HG03342 (cell line): ENCODE measurements around the gene GRIA1.

Experiments
- ATAC-seq: cut with Tn5 transposase; IDR thresholded peaks from one replicate; pipeline ENCODE4 v1.9.1; 2021; ENCODE audit warnings: mild to moderate bottlenecking, moderate library complexity; ENCODE audit not compliant: unreplicated experiment

Gene GRIA1

DNA sequence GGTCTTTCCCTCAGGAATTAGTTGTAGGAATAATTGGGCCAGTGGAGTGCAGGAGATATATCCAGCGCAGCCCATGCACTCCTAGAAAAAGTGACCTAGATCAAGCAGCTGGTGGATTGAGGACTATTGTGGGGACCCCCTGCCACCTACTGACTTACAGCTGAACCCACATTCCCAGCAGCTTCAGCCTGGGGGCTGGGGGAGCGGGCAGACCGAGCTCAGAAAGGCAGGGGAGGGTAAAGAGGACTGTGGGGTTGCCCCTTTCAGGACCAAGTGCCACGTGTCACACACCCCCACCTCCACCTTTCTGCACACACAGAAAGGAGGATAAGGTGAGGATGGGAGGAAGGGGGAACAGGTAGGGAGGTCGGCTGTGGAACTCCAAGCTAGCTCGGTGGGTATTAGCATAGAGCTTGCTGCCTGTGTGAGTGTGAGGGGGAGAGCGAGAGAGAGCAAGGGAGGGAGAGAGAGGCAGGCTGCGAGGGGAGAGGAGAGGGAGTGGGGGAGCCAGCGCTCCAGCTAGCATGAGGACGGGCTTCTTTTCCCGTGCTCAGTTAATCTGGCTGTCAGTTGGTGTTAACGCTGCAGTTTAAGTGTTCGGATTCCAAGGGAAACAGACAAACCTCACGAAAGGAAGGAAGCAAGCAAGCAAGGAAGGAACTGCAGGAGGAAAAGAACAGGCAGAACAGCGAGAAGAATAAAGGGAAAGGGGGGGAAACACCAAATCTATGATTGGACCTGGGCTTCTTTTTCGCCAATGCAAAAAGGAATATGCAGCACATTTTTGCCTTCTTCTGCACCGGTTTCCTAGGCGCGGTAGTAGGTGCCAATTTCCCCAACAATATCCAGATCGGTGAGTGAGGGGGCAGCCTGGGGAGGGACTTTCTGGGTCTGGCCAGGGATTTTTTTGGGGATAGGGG lies at the start of gene GRIA1:
TSS of gene GRIA1 (plus strand) at position 553 of the 920 bp plus-strand sequence.
- no peak for ATAC-seq

DNA sequence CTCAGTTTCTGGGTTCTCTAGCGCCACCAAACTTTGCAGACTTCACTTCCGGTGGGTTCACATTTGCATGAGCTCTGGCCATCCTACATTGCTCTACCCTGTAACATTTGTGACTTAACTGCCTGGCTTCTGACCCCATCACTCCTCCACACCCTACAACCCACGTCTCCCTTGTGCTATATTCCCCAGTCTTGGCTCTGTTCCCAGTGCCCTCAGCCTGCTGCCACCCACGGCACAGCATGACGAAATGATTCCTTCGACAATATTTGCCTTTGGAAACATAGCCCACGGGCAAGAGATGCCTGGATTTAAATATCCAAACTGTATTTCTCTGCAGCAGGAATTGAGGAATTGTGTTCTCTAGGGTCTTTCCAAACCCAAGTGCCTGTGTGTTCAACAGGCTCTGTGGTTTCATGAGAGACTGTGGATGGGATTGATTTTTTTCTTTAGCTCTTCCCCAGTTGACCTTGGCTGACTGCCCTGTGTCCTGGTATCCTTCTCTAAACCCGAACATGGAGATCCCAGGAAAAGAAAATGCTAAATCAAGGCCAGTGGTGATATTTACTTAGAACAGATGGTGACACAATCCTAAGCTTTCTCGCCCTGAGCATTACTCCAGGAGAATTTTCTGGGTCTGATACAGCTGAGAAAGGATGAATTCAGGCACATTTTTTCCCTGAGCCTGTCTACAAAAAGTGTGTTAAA lies 44.4 kb upstream of the GRIA1 start:
- no peak for ATAC-seq

DNA sequence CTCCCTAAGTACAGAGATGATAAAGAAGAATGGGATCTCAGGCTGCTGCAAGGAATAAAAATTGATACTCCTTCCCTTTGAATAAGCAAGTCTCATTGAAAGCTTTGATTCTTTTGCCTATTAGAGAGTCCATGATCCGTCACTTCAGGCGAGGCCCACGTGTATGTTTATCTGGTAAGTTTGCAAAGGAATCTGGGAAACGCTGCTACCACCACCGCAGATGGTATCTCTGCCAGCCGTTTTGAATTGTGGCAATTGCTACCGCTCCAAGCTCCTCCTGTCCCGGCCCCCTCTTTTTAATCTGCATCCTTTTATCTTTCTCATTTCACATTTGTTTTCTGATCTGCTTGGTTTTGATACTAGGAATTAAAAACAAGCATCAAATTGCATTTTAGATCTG lies 42.9 kb upstream of the GRIA1 start:
- ATAC-seq, result no peak

DNA sequence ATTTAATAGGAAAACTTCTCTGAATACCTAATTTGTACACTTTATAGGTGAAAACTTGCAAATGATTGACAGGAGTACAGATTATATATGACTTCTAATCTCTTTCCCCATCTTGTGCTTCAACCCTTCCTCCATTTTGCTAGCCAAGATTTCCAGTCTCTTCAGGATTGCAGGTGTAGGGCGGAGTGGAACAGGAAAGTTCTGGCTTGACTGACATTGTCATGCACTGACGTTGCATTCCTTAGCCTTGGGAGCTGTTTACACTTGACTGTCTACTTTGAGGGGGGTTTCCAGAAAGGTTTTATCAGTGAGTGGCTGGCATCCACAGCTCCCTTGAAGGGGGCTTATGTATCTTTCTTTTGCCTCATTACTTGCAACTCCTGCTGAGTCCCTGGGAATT lies 34.1 kb upstream of the GRIA1 start:
- no peak for ATAC-seq

DNA sequence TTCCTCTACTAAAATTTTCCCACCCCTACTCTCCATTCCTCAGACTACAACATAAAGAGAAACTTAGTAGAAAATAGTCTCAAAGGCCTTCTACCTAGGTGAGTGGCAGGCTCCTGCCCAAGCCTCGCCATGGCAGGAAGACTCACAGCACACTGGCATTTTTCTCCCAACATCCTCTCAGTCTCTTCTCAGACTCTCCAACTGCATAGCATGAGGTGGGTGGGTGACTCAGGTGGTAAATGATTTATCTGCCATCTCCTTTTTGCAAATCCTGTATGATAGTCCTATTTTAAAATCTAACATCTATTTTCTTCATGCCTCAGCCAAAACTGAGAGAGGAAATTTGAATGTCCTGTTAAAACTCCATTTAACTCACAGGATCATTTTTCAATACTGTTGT lies 33.5 kb upstream of the GRIA1 start:
- ATAC-seq, result no peak

DNA sequence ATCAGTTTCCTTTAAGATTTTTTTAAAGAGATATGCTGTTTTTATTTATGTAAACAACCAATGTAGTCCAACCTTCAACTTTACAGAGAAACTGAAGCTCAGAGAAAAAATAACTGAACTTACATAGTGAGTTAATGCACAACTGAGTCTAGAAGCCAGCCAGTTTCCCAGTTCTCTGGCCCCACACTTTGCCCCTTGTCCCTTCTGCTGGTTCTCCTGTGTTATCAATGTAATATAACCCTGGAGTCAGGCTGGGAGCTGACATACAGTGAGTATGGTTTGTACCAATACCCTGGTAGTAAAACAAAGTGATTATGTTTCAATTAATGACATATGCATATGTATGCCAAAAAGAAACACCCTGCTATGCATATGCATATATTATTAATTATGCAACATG lies 32.2 kb upstream of the GRIA1 start:
- ATAC-seq, result no peak

DNA sequence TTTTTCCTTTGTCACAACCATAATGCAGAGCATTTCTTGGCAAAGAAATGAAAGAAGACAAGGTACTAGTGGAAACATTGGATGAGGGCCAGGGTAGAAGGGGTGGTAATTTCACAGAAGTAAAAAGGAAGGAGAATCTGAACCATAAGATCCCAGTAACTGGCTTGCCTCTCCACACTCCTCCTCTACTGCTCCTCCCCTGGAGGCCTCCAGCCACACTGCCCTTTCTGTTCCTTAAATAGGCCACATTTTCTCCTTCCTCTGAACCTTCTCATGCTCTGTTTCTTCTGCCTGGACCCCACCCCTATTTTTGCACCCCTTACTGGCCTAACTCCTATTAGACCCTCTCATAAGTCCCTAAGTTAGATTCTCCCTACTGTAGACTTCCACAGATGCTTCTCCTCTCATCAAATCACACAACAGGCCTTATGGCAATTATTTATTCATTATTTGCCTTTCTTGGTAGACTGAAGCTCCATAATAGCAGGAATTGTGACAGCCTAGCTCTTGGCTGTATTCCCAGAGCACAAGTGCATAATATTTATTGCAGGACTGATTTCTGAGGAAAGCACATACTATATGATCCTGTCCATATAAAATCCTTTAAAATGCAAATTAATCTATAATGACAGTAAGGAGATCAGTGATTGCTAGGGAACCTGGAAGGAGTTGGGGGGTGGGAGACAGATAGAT lies 31.3 kb upstream of the GRIA1 start:
- no peak for ATAC-seq

DNA sequence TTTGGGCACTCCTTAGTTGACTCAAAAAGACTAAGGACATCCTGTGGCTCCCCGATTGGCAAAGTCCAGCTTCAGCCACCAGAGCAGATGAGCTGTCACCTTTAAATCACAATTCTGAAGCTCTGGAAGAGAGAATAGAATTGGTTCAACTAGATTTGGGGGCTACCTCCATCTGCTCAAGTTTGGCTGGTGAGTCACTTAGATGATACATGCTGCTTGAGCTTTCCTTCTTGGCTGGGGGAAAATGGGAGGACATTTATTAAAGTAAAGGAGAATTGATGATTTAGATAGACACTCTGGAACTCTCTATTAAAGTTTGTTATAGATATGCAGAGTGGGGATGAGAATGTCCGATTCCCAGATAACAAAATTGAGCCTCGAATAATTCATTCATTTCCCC lies 30.0 kb upstream of the GRIA1 start:
- ATAC-seq, result no peak

DNA sequence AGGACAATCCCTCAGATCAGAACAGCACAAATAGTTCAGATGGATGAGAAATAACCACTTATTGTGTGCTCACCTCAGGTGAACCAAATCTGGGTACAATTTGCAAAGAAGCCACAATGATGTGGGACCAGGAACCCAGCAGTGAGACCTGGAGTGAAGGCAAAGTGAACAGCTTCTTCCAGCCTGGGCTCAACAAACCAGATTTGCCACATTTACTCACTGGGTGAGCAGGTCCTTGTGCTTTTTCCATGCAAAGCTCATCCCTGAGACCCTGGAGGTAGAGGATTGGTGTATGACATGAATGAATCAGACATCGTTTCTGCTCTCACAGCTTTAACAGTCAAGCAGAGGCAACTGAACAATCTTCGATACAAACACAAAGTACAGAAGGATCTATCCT lies 29.1 kb upstream of the GRIA1 start:
- no peak for ATAC-seq

DNA sequence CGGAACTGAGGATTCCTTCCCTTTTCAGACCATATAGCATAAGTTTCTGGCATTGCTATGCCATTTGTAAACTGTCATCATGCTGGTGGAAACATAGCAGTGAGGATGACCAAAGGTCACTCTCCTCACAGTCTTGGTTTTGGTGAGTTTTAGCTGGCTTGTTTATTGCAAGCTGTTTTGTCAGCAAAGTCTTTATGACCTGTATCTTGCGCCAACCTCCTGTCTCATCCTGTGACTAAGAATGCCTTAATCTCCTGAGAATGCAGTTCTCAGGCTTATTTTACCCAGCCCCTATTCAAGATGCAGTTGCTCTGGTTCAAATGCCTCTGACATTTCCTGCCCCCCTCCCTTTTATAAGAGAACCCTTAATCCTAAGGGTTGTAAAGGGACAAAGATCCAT lies 26.7 kb upstream of the GRIA1 start:
- ATAC-seq, result no peak

DNA sequence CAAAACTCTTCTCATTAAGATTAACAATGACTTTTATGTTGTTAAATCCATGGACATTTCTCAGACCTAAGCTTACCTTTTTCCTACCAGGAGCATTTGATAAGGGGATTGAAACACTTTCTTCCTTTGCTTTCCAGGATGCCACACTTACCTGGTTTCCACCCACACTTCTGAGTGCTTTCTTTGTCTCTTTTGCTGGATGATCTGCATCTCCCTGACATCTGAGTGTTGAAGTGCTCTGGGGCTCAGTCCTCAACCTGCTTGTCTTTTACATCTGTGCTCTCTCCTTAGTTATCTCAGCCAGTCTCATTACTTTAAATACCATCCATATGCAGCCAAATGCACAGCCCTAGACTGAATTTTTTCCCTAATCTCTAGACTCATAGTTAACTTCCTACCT lies 22.9 kb upstream of the GRIA1 start:
- no peak for ATAC-seq

DNA sequence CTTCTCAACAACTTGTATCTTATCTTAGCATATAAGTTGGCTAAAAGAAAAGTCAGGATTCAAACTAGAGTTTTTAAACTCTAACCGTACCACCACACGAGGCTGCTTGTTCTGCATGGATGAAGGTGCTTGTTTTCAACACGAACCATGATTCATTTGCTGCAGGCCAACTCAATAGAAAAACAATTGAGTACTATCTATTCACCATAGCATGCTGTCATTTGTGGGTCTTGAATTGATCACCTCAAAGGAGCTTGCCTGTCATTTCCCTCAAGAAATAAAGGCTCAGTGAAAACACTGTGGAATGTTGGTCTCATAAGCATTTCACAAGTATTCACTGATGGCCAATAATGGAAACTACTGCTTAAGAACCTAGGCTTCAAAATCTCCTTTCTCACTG lies 21.0 kb upstream of the GRIA1 start:
- ATAC-seq, result no peak

DNA sequence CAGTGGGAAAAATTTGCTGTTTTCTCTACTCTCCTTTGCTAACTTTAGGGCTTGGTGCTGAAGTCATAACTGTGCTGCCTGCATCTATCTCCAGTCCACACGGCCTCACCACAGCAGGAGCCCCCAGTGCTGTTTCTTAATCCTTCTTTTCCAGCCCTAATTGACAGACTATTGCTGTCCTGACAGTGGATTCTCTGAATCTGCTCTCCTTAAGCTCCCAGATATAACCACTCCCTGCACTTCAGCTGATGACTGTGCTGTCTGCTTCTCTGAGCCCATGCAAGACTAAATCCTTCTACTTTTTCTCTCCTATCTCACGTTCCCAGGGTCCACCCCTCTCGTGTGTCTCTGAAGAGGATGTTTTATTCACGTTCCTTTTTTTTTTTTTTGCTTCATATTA lies 19.7 kb upstream of the GRIA1 start:
- no peak for ATAC-seq

DNA sequence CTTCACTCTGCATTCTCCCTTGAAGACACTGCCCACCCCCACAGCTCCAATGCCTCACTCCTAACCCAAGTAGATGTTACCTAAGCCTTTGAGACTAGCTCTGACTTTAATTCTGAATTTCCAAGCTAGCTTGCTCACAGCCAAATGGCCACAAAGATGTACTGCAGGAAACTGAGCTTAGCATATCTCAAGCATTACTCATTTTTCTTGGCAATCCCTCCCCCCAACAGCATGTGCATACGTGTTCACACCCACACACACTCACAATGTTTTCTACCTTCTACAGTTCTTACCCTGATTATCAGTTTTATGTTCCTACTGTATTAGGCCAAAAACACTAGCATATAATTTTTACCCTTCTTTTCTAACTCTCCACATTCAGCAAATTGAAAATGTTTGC lies 13.7 kb upstream of the GRIA1 start:
- ATAC-seq, result no peak

DNA sequence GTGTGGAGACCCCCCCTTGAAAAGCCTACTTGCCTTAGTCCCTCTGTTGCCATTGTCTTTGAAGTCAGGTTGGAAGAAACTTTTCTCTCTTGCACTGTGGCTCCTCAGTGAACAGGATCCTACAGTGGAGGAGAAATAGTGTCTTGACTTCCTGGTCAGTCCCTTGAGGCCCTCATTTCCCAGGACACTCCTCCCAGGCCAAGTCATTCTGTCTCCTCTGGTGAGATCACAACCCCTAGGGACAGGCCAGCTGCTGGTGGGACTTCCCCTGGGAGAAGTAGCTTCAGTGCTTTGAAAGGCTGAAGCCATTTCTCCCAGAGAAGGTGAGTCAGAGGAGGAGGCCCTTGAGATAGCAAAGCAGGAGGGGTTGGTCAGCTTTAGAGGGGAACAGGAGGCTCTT lies 10.1 kb upstream of the GRIA1 start:
- peak; percentile 93 for ATAC-seq

DNA sequence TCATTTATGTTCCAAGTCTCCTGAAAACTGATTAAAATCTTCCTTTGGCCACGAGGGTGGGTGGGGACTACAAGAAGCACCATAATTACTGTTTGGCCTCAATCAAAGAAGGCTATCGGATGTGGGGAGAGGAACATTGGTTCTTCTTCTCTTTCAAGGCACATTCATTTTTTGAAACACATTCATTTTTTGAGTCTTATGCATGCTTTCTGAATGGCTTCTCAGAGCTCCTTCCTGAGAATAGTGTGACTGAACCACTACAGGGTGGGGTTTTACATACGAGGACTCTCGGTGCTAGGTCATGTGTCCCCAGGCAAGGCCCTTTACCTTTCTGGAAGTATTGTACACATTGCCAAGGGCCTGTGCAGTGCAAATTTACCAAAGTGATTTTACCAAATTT lies 7.0 kb upstream of the GRIA1 start:
- no peak for ATAC-seq

DNA sequence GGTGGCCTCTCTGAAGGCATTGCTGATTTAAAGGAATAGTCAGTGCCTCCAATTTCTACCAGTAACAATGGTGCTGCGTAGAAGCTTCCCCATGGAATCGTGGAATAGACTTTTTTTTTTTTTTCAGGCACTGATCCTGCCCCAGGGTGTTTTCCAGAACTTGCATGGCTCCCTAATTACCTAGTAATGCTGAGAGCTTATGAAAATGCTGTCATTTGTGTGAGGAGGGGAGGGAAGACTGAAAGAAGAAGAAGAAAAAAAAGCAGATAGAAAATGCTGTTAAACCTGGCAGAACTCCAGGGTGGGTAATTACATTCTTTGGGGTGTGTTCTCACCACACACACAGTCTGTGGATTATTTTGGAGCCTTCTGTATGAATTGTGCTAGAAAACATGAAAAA lies 4.8 kb upstream of the GRIA1 start:
- ATAC-seq, result no peak

DNA sequence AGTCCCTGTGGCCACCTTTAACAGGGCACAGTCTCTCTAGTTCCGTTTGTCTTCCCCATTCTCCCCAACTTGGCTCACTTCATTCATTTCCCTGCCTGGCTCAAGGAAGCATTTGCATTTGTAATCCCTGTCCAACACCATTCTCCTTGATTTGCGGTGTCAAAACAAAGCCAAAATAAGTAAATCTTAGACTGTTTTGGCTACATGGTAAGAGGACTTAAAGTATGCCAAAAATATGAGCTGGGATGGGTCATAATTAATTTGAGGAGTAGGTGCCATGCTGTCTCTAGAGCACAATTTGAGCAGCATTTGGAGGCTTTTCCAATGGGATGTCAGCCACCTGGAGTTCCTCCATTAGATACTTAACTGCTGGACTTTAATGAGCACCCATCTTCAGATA lies 3.7 kb upstream of the GRIA1 start:
- no peak for ATAC-seq

DNA sequence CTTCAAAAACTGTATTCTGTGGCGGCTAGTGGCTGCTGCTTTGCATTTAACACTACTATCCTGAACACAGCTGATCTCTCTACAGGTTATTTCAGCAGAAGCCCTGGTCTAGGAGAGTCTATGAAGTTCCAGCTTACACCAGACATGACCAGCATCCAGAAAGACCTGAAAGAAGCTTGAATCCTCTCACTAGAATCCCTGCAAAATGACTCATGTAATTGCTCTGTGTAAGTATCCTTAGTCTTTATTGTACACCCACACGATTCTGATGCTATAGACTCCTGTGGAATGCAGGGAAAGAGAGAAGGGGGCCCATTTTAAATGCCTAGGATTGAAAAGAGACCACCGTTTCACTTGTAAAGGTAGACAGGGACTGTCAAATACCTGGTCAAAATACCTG lies 859 bp upstream of the GRIA1 start:
- no peak for ATAC-seq

DNA sequence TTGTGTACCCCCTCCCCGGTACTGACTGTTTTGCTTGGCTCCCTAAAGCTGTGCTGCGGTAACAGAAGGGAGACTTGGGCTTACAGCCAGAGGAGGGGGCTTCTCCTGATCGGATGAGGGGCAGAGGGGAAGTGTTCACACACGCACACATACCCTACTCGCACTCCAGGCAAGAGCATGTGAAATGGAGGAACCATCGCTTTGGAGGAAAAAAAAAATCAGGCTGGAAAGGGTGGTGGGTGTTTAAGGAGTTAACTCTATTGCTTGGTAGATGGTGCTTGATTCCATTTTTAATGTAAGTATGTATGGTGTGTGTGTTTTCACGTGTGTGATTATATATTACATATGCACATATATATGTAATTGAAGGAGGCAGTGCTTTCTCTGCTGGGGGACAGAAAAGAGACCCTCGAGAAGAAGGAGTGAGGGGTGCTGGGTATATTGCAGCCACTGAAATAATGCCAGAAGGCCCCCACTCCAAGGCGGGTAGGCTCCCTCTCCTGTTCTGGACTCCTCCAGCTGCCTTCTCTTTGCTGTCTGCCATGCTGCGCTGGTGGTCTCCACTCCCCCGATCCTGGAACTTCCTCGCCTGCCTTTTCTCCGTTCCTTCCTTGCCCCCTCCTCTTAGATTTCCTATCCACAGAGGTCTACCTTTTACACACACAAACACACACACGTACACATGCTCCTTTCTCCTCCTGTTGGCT lies 721 bp downstream of the GRIA1 start:
- no peak for ATAC-seq

DNA sequence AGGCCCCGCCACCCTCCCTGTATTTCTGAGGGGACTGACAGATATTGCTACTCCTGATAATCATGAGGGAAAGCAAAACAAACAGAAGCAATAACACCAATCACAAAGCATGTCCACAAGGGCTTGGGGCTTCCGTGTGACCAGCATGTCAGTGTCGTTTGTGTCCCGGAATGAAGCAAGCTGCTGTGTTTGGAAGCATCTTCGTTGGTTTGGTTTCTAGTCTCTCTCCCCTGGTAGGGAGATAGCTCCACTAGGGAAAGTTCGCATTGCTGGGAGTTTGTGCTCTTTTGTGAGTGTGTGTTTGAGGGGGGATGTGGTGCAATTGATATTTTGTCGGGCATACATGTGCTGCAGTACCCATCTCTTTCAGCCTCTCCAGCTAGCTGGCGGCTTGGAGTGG lies 1.4 kb downstream of the GRIA1 start:
- ATAC-seq, result no peak
